IMR-90 (cell line): ENCODE results near the gene PLXDC2. TPM values are rescaled to one million over a fixed set of nuclear protein-coding genes. Genes with fewer than 3 reads are reported as not detected.

Experiments used
- ATAC-seq: fragments of 200-7000 bp; cut with Tn5 transposase; 2 replicates; pipeline ENCODE4 v1.9.1; 2020; ENCODE audit warnings: low read depth, mild to moderate bottlenecking, moderate library complexity
- BruUV-seq: library from RNA; stranded (reverse); fragments of 400-500 nt; replicated peaks from 2 replicates; lab custom pipeline; 2021; lab: Mats Ljungman, UMichigan
- CTCF ChIA-PET: fragments of 300-600 bp; formaldehyde crosslinking; extraction: SDS; loops from one replicate; lab custom pipeline; 2021; ENCODE audit warnings: antibody characterized with exemption; lab: Yijun Ruan, JAX
- POLR2A ChIA-PET: fragments of 300-600 bp; sonication (Branson Sonifier 250); formaldehyde crosslinking; loops from one replicate; lab custom pipeline; 2022; ENCODE audit warnings: antibody characterized with exemption; ENCODE audit not compliant: unreplicated experiment; lab: Charles Lee
- DNase-seq: peaks from one replicate; pipeline ENCODE4 v3.0.0; 2013
- H2AFZ ChIP-seq: replicated peaks from 2 replicates; pipeline ENCODE3; 2013; ENCODE audit warnings: low read length, mild to moderate bottlenecking; ENCODE audit not compliant: poor library complexity
- H2AK5ac ChIP-seq: 2 replicates; pipeline ENCODE4 v1.6.1; 2013; ENCODE audit warnings: low read depth, low read length, inconsistent platforms
- H2AK9ac ChIP-seq: replicated peaks from 2 replicates; pipeline ENCODE3; 2013; ENCODE audit warnings: mild to moderate bottlenecking, low read depth, low read length, moderate library complexity; ENCODE audit not compliant: poor library complexity
- H2BK120ac ChIP-seq: 2 replicates; pipeline ENCODE4 v1.6.1; 2013; ENCODE audit warnings: low read depth, low read length, inconsistent platforms
- H2BK15ac ChIP-seq: 3 replicates; pipeline ENCODE4 v1.6.1; 2013; ENCODE audit warnings: low read depth, low read length, inconsistent platforms
- H2BK20ac ChIP-seq: 2 replicates; pipeline ENCODE4 v1.6.1; 2013; ENCODE audit warnings: low read depth, mild to moderate bottlenecking, inconsistent platforms, low read length, moderate library complexity
- H2BK5ac ChIP-seq: 2 replicates; pipeline ENCODE4 v1.6.1; 2013; ENCODE audit warnings: mild to moderate bottlenecking, low read depth, low read length, inconsistent platforms; ENCODE audit not compliant: poor library complexity, severe bottlenecking
- H3K14ac ChIP-seq: replicated peaks from 2 replicates; pipeline ENCODE4 v1.6.1; 2013; ENCODE audit warnings: low read depth, low read length, inconsistent platforms
- H3K18ac ChIP-seq: 2 replicates; pipeline ENCODE4 v1.6.1; 2013; ENCODE audit warnings: low read depth, low read length, control low read depth
- H3K23ac ChIP-seq: 2 replicates; pipeline ENCODE4 v1.6.1; 2013; ENCODE audit warnings: low read depth, low read length, inconsistent platforms
- H3K27ac ChIP-seq: 2 replicates; pipeline ENCODE4 v1.5.1; 2013; ENCODE audit warnings: mild to moderate bottlenecking, control low read depth, low read length; ENCODE audit not compliant: insufficient read depth
- H3K27me3 ChIP-seq: 2 replicates; pipeline ENCODE4 v1.6.1; 2013; ENCODE audit warnings: low read length; ENCODE audit not compliant: control insufficient read depth, insufficient read depth
- H3K36me3 ChIP-seq: 2 replicates; pipeline ENCODE4 v1.6.1; 2013; ENCODE audit warnings: low read length, mixed read lengths; ENCODE audit not compliant: control insufficient read depth, insufficient read depth
- H3K4ac ChIP-seq: 2 replicates; pipeline ENCODE4 v1.6.1; 2013; ENCODE audit warnings: low read depth, low read length, inconsistent platforms
- H3K4me1 ChIP-seq: 2 replicates; pipeline ENCODE4 v1.6.1; 2013; ENCODE audit warnings: low read length, mixed read lengths; ENCODE audit not compliant: control insufficient read depth, insufficient read depth
- H3K4me2 ChIP-seq: 2 replicates; pipeline ENCODE4 v1.6.1; 2013; ENCODE audit warnings: low read depth, mild to moderate bottlenecking, control low read depth, low read length, moderate library complexity
- H3K4me3 ChIP-seq: 2 replicates; pipeline ENCODE4 v1.5.1; 2013; ENCODE audit warnings: low read depth, mild to moderate bottlenecking, control low read depth, low read length, moderate library complexity; ENCODE audit not compliant: insufficient read depth
- H3K56ac ChIP-seq: 2 replicates; pipeline ENCODE4 v1.6.1; 2013; ENCODE audit warnings: low read length, inconsistent platforms; ENCODE audit not compliant: insufficient read depth; ENCODE audit errors: extremely low read depth
- H3K79me1 ChIP-seq, 2 experiments: 2 replicates each; pipeline ENCODE4 v1.6.1; 2013; ENCODE audit warnings: low read length in 2 of 2, inconsistent platforms in 1 of 2, low read depth in 1 of 2
- H3K9ac ChIP-seq: 2 replicates; pipeline ENCODE4 v1.6.1; 2013; ENCODE audit warnings: low read depth, low read length, control low read depth
- H3K9me1 ChIP-seq: 2 replicates; pipeline ENCODE4 v1.6.1; 2013; ENCODE audit warnings: low read length, inconsistent platforms; ENCODE audit not compliant: insufficient read depth
- H3K9me3 ChIP-seq: 2 replicates; pipeline ENCODE4 v1.6.1; 2013; ENCODE audit warnings: low read length; ENCODE audit not compliant: control insufficient read depth, insufficient read depth
- H4K20me1 ChIP-seq: 2 replicates; pipeline ENCODE4 v1.6.1; 2013; ENCODE audit warnings: low read length, inconsistent platforms; ENCODE audit not compliant: insufficient read depth
- H4K5ac ChIP-seq: 2 replicates; pipeline ENCODE4 v1.6.1; 2013; ENCODE audit warnings: mild to moderate bottlenecking, low read depth, low read length, control low read depth
- H4K8ac ChIP-seq, 2 experiments: 2 replicates each; pipeline ENCODE4 v1.6.1; 2013; ENCODE audit warnings: low read depth in 2 of 2, low read length in 2 of 2, control low read depth in 1 of 2, inconsistent platforms in 1 of 2
- H4K91ac ChIP-seq: 2 replicates; pipeline ENCODE4 v1.6.1; 2013; ENCODE audit warnings: low read depth, low read length, inconsistent platforms; ENCODE audit not compliant: insufficient read depth
- BHLHE40 ChIP-seq: fragments of 150-350 bp; IDR thresholded peaks from 2 replicates; pipeline ENCODE4 v1.6.1; 2016; ENCODE audit warnings: mild to moderate bottlenecking, low read depth, low read length
- CEBPB ChIP-seq: IDR thresholded peaks from 2 replicates; pipeline ENCODE4 v1.6.1; 2012; ENCODE audit warnings: low read depth, low read length, improper control_type of control experiment
- CHD1 ChIP-seq: IDR thresholded peaks from 2 replicates; pipeline ENCODE4 v1.6.1; 2012; ENCODE audit warnings: low read depth, low read length, improper control_type of control experiment
- CTCF ChIP-seq: conservative IDR thresholded peaks from 2 replicates; pipeline ENCODE4 v1.5.1; 2012; ENCODE audit warnings: mild to moderate bottlenecking, low read depth, low read length, improper control_type of control experiment
- FOS ChIP-seq: fragments of 150-350 bp; IDR thresholded peaks from 2 replicates; pipeline ENCODE4 v1.6.1; 2016; ENCODE audit warnings: low read depth, low read length
- MAFK ChIP-seq: IDR thresholded peaks from 2 replicates; pipeline ENCODE4 v1.6.1; 2012; ENCODE audit warnings: low read depth, low read length, improper control_type of control experiment
- MAZ ChIP-seq: IDR thresholded peaks from 2 replicates; pipeline ENCODE4 v1.6.1; 2012; ENCODE audit warnings: low read depth, mild to moderate bottlenecking, low read length, improper control_type of control experiment, moderate library complexity, borderline replicate concordance
- MXI1 ChIP-seq: IDR thresholded peaks from 2 replicates; pipeline ENCODE4 v1.6.1; 2012; ENCODE audit warnings: low read depth, mild to moderate bottlenecking, low read length, moderate library complexity, borderline replicate concordance
- NFE2L2 ChIP-seq: fragments of 150-350 bp; IDR thresholded peaks from 2 replicates; pipeline ENCODE4 v1.6.1; 2016; ENCODE audit warnings: low read depth, mild to moderate bottlenecking, low read length
- POLR2A ChIP-seq: IDR thresholded peaks from 2 replicates; pipeline ENCODE4 v1.6.1; 2012; ENCODE audit warnings: mild to moderate bottlenecking, low read depth, low read length
- RAD21 ChIP-seq: IDR thresholded peaks from 2 replicates; pipeline ENCODE4 v1.6.1; 2012; ENCODE audit warnings: low read length, improper control_type of control experiment
- SMC3 ChIP-seq: fragments of 150-350 bp; IDR thresholded peaks from 2 replicates; pipeline ENCODE4 v1.6.1; 2016; ENCODE audit warnings: low read depth, mild to moderate bottlenecking, antibody characterized with exemption, low read length, moderate library complexity
- WGBS, 2 experiments: methylation state at CpG; one replicate each; pipeline versions ENCODE4 v1.1.5 to v1.1.7; 2013; ENCODE audit warnings: missing lambda C conversion rate in 2 of 2; ENCODE audit not compliant: insufficient read length in 1 of 2; ENCODE audit errors: extremely low coverage in 2 of 2; 5-methylcytosine and 5-hydroxymethylcytosine counted together
- dilution Hi-C: fragments of 300-500 bp; cut with HindIII; formaldehyde crosslinking; loops from one replicate; pipeline ENCODE4 v1.14.3; 2018; ENCODE audit warnings: low sequenced_read_pairs; ENCODE audit not compliant: unreplicated experiment
- in situ Hi-C: fragments of 300-500 bp; cut with MboI; formaldehyde crosslinking; loops from 3 replicates; pipeline ENCODE4 v1.14.3; 2019; ENCODE audit warnings: low sequenced_read_pairs, inconsistent platforms, mixed read lengths
- intact Hi-C: fragments of 100-400 bp; cut with micrococcal nuclease; formaldehyde crosslinking; loops from 2 replicates; pipeline ENCODE4 v1.10.0; 2022
- polyA plus RNA-seq, 3 experiments: library from polyadenylated mRNA; depleted of rRNA; stranded (reverse); fragments of >200 nt; gene quantifications; 2 replicates each; pipeline ENCODE4 v1.2.3, GENCODE V29; 2012; ENCODE audit warnings: low replicate concordance in 1 of 3
- total RNA-seq: library from RNA; depleted of rRNA; stranded (reverse); fragments of >200 nt; gene quantifications from 2 replicates; pipeline ENCODE4 v1.2.3, GENCODE V29; 2012
- TF ChIP-seq, protein P1 (sequence below): fragments of 150-350 bp; IDR thresholded peaks from 2 replicates; pipeline ENCODE4 v1.6.1; 2016; ENCODE audit warnings: low read depth, mild to moderate bottlenecking, low read length, moderate library complexity, borderline replicate concordance

PLXDC2 gene
- total and polyA plus RNA-seq, 2 of the 4 experiments (the other 2 are of a cell fraction): 3.2 to 6.1 TPM

DNA sequence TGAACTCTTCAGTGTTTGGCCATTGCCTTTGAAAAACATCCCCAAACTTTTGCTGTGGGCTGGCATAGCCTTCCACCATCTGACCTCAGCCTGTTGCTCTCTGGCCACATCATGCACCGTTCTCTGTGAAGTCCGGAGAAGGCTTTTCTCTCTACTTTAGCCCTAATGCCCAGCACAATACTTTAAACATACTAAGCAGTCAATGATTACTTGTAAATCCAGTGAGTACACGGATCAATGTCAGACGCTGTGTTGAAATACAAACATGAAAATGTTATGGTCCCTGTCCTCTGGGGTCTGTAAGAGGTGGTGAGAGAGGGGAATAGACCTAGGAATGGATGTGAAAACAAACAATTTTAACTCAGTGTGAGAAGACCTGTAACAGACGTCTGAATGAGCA, 297.9 kb downstream of the PLXDC2 start:
- H3K9me3 ChIP-seq: no peaks in the 10 kb centered on the region
- no peaks in the 10 kb centered on the region for H4K20me1 ChIP-seq
- H3K56ac ChIP-seq: no peak overlapping the region
- POLR2A ChIA-PET: no interaction called here
- intact Hi-C loops: loop anchor here (10.0 kb wide), 1 partner anchor 741 kb away; no protein-coding TSS in a partner anchor
- dilution Hi-C loops: no loop called here
- no peak overlapping the region for H4K5ac ChIP-seq
- H3K27ac ChIP-seq: no peak overlapping the region
- no TSS peak for BruUV-seq
- CTCF ChIA-PET: no interaction called here
- no peaks in the 10 kb centered on the region for H3K79me1 ChIP-seq
- H3K23ac ChIP-seq: no peak overlapping the region
- no peaks in the 10 kb centered on the region for H3K27me3 ChIP-seq
- H2AK5ac ChIP-seq: no peak overlapping the region
- no peak overlapping the region for H3K18ac ChIP-seq
- H3K9ac ChIP-seq: no peak overlapping the region
- no peak overlapping the region for H2BK5ac ChIP-seq
- ATAC-seq: no peak
- no peak overlapping the region for H2BK20ac ChIP-seq
- peaks cover 3% of the 10 kb centered on the region for H3K4me1 ChIP-seq
- no peaks in the 10 kb centered on the region for H3K36me3 ChIP-seq
- no peak overlapping the region for H3K4me3 ChIP-seq
- no peak overlapping the region for H2AFZ ChIP-seq
- no peak overlapping the region for H3K14ac ChIP-seq
- WGBS, 2 experiments: 60% methylated on average over 2 of the region's 5 CpGs; no CpG with 5 or more reads in 1 of the 2 experiments
- H2BK120ac ChIP-seq: no peak overlapping the region
- TF ChIP-seq CTCF: no peak
- TF ChIP-seq FOS: no peak
- no peak for TF ChIP-seq POLR2A
- no peak for TF ChIP-seq CEBPB
- TF ChIP-seq CHD1: no peak
- no peak for TF ChIP-seq MAZ
- TF ChIP-seq SMC3: no peak
- no peak for TF ChIP-seq RAD21
- no peak for TF ChIP-seq MAFK
- TF ChIP-seq NFE2L2: no peak
- TF ChIP-seq, protein P1, sequence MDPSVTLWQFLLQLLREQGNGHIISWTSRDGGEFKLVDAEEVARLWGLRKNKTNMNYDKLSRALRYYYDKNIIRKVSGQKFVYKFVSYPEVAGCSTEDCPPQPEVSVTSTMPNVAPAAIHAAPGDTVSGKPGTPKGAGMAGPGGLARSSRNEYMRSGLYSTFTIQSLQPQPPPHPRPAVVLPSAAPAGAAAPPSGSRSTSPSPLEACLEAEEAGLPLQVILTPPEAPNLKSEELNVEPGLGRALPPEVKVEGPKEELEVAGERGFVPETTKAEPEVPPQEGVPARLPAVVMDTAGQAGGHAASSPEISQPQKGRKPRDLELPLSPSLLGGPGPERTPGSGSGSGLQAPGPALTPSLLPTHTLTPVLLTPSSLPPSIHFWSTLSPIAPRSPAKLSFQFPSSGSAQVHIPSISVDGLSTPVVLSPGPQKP: no peak
- TF ChIP-seq BHLHE40: no peak
- no peak for TF ChIP-seq MXI1
- H4K91ac ChIP-seq: no peak overlapping the region; the same call in 1 of the 2 replicates
- H3K4me2 ChIP-seq: no peak overlapping the region
- H3K4ac ChIP-seq: no peak overlapping the region
- no peak overlapping the region for H2BK15ac ChIP-seq
- no peak for DNase-seq
- H3K9me1 ChIP-seq: peaks cover 3% of the 10 kb centered on the region; the same call in 1 of the 2 replicates
- H4K8ac ChIP-seq: no peak overlapping the region
- no peak overlapping the region for H2AK9ac ChIP-seq
- in situ Hi-C loops: no loop called here
